GM21390 (cell line): ENCODE data around the gene SAPCD2.

Source experiments
- ATAC-seq: cut with Tn5 transposase; IDR thresholded peaks from one replicate; pipeline ENCODE4 v1.9.1; 2021; ENCODE audit not compliant: unreplicated experiment

The SAPCD2 gene

DNA sequence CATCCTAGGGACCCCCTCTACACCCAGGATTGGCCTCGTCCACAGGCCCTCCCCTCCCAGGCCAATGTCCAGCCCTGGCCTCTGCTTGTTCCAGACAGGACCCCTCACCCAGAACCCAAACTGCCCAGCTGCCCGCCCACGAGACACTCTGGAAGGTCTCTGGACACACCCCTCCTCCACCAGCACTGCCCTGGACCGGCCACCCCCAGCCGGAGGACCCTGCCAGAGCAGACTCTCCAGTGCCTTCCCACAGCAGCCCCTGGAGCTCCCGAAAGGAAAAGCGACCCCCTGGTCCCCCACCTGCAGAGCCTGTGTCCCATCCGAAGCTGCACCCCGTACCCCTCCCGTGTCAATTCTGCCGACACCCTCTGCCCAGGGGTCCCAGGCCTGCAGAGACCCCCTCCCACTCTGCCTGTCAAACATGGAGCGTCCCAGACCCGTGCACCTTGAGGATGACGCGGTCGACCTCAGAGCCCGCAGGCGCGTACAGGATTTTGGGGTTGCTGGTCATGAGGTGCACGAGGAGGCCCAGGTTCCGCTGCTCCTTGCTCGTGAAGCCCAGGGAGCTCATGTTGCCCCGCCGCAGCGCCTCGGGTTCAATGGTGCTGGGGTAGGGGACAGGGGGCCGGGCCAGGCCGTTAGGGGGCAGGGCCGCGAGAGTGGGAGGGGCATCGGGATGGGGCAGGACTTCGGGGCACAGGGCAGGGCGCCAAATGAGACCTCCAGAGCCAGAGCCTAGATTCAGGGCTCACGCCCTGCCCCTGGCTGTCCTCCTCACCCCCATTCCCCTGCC is 50.3 kb downstream of the SAPCD2 start:
- ATAC-seq, result no peak

DNA sequence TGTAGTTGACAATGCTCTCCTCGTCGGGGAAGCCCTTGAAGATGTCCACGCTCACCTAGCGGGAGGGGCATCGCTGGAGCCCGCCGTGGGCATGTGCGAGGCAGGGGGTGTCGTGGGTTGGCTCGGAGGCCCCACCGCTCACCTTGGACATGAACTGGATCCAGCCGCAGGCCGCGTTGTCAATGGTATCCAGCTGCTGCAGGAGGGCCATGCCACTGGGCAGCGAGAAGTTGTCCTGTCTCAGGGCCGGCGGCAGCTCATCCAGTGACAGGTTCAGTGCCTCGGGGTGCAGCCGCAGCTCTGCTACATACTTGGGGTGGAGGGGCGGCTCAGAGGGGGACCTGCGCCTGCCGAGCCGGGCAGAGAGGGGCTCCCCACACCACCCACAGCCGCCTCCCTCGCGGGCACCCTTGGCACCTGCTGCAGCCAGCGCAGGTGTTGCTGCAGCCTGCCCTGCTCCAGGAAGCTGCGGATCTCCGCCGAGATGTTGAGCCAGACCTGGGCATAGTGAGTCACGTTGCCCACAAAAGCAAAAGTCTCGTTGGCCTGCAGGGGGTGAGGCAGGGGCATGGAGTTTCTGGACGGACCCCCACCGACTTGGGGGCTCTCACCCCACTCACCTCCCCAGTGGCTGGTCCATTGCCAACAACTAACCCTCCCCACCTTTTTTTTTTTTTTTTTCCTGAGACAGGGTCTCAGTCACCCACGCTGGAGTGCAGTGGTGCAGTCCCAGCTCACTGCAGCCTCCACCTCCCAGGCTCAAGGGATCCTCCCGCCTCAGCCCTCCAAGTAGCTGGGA is 51.4 kb downstream of the SAPCD2 start:
- ATAC-seq, result no peak

DNA sequence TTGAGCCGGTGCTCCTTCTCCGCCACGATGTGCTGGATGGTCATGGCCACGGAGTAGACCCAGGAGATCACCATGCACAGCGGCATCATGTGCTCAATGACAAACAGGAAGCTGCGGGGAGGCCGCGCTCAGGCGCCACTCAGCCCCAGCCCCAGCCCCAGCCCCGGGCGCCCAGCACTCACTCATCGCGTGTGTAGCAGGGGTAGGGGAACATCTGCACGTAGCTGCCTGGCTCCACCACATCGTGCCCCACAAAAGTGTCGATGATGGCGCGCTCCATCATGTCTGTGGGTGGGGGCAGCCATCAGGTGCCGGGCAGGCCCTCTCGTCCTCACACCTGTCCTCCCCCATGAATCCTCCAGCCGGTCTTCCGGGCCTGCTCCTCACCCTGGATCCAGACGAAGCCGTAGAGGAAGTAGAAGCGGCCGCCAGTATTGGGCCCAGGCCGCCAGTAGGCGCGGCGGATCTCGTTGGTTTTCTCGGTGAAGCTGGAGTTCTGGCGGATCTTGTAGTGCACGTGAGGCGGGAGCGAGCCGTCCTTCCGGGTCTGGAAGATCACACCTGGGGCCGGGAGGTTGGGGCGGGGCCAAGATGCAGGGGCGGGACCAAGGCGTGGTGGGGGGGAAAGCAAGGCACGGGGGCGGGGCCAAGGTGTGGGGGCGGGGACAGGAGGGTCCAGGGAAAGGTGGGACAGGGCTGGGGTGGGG is 52.4 kb downstream of the SAPCD2 start:
- ATAC-seq, result no peak

- no peak for ATAC-seq
Measured at GRCh38 chr9:137017071-137017470, 53.3 kb downstream of the SAPCD2 start.

DNA sequence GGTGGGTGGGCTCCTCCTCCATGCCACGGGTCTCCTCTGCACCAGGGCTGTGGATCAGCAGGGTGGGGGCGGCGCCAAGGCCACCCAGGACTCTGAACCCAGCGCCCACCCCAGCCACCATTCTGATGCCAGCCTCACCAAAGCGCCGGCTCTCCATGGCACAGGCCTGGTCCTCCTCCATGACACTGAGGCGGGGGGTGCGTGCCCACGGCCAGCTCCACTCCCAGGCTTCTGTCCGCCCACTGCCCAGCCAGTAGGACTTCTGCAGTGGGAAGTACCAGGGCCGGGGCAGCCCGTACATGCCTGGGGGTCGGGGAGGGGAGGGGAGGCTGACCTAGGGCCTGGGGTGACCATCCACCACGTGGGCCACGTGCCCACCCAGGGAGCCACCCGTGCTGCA is 53.9 kb downstream of the SAPCD2 start:
- no peak for ATAC-seq

- ATAC-seq, result no peak
Measured at GRCh38 chr9:137015976-137016375, 54.4 kb downstream of the SAPCD2 start.

- ATAC-seq, result no peak
Measured at GRCh38 chr9:137015540-137015930, 54.8 kb downstream of the SAPCD2 start.

DNA sequence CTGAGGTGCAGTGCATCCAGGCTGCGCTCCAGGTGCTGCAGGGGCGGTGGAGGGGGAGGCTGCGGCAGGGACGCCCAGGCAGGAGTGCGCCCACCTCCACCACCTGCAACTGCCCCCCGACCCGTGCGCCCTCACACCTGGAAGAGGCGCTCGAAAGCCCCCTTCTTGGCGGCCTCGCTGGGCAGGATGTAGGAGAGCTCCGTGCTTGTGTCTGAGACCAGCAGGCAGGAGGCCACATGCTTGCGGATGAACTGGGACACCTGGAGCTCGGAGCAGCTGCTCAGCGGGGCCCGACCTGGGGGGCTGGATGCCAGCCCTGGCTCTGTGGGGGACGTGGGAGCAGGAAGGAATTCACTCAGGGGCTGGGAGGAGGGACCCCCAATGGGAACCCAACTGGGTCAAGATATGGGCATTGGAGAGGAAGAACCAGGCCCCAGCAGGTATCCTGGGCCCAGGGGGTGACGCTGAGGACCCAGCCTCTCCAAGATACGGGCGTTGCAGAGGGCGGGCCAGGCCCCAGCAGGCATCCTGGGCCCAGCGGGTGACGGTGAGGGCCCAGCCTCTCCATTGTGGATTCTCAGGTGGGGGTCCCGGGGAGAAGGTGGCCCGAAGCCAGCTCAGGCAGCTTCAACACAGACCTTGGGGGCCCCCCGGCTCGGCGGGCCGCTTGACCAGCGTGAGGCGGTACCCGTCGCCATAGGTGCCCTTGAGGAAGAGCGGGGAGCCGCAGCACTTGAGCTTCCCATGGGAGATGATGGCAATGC is 55.4 kb downstream of the SAPCD2 start:
- no peak for ATAC-seq

DNA sequence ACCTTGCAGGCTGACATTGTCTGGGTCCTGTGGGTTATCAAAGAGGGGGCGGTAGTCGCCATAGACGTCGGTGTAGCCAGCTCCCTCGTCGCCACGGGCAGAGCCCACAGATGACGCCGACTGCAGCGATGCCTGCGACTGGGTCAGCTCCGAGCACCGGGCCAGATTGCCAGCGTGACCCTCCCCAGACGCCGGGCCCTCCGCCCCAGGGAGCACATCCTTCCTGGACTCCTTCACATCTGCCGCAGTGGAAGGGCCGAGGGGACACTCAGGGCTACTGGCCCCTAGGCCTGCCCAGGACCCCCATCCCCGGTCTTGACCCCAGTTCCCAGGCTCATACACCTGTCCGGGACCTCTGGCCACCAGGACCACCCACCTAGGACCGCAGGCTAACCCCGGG is 56.2 kb downstream of the SAPCD2 start:
- no peak for ATAC-seq

GRCh38 chr9:137013571-137013940 is 56.8 kb downstream of the SAPCD2 start:
- ATAC-seq, result no peak

DNA sequence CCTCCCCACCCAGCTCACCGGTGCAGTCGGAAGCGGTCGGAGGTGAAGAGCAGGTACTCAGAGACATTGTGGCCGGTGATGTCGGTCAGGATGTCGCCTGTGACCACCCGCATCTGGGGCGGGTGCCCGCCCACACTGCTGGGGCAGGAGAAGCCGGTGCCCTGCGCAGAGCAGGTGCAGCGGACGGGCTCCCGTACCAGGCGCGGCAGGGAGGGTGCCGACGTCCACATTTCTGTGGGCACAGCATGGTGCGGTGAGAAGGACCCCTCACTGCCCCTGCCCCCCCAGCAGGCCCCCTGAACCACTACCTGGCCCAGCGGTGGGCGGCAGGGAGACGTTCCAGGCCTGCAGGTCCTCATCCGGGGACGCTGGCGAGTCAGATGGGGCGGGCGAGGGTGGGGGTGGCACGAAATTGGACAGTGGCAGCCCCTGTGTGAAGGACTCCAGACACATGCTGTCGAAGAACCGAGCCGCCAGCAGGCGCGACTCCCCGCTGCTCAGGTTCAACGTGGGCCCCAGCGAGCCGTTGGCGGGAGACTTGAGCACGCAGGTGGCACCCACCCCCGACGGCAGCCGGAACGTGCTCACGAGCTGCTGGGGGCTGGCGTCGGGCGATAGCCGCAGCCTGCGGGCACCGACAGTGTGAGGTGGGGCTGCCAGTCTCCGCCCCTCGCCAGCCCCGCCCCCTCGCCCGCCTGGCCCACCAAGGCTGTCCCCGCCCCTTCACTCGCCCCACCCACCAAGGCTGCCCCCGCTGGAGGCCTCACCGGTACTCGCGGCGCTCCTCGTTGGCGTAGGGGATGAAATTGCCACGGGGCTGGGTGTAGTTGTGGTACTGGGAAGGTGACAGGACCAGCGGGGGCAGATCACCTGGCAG is 57.4 kb downstream of the SAPCD2 start:
- ATAC-seq, result no peak
